Gastrocnemius medialis (tissue), 4 donors: Measurements from ENCODE around the gene ARHGAP8.

ENCODE experiments used
- POLR2A ChIP-seq, 2 donors: fragments of 450-650 bp; IDR thresholded peaks; one replicate each; pipeline ENCODE4 v1.6.1; 2017; ENCODE audit warnings: antibody characterized with exemption in 2 of 2, mild to moderate bottlenecking in 2 of 2, moderate library complexity in 2 of 2
- TF ChIP-seq, protein P1 (sequence below), 5 experiments: fragments of 450-650 bp in 3 of 5; fragments of 200-600 bp in 2 of 5; sonication (generic) in 2 of 5; IDR thresholded peaks in 4 of 5; conservative IDR thresholded peaks in 1 of 5; 1 replicate in 4 of 5; 2 replicates in 1 of 5; pipeline ENCODE4 v1.5.1; 2016 to 2019; ENCODE audit warnings: antibody characterized with exemption in 5 of 5, mild to moderate bottlenecking in 3 of 5, moderate library complexity in 3 of 5

GRCh38 chr22:44891293-44891747 is 138.9 kb downstream of the ARHGAP8 start:
- TF ChIP-seq POLR2A (IDR thresholded peaks at IDR 0.05): no peak
- TF ChIP-seq, protein P1, sequence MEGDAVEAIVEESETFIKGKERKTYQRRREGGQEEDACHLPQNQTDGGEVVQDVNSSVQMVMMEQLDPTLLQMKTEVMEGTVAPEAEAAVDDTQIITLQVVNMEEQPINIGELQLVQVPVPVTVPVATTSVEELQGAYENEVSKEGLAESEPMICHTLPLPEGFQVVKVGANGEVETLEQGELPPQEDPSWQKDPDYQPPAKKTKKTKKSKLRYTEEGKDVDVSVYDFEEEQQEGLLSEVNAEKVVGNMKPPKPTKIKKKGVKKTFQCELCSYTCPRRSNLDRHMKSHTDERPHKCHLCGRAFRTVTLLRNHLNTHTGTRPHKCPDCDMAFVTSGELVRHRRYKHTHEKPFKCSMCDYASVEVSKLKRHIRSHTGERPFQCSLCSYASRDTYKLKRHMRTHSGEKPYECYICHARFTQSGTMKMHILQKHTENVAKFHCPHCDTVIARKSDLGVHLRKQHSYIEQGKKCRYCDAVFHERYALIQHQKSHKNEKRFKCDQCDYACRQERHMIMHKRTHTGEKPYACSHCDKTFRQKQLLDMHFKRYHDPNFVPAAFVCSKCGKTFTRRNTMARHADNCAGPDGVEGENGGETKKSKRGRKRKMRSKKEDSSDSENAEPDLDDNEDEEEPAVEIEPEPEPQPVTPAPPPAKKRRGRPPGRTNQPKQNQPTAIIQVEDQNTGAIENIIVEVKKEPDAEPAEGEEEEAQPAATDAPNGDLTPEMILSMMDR (IDR thresholded peaks at IDR 0.05 in 4 of 5, conservative IDR thresholded peaks at IDR 0.05 in 1 of 5): no peak
